SH-SY5Y (cell line): ENCODE data around the gene ANKK1.

Source experiments
- GATA2 ChIP-seq: IDR thresholded peaks from 2 replicates; pipeline ENCODE4 v1.6.1; 2011; ENCODE audit warnings: mild to moderate bottlenecking, low read depth, low read length
- GATA3 ChIP-seq: IDR thresholded peaks from 2 replicates; pipeline ENCODE4 v1.6.1; 2011; ENCODE audit warnings: low read depth, mild to moderate bottlenecking, low read length, moderate library complexity

DNA sequence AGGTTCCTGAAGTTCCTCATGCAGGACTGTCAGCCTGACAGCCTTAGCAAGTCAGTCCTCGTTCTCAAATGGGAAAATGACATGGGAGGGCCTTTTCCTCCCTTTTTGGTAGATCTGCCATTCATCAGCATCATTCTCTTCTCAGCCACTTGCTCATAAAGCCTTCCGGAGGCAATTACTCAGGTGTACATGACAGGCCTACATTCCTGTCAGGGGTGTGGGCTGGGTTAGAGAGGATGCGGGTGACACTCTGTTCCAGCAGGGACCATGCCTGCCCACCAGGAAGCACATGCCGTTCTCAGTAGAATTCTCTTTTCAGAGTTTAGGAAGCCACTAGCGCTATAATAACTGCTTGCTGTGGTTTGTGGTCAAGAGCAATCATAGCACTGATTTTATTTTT lies 24.2 kb upstream of the ANKK1 start:
- TF ChIP-seq GATA2 (no peak), GATA3 (no peak)
